ENCODE data around the gene CTBS. TPM values are rescaled to one million over a fixed set of nuclear protein-coding genes. Genes with fewer than 3 reads are reported as not detected.

CTBS gene
- polyA plus RNA-seq, 1 donor (not counting 4 experiments of a cell fraction or from before 2014, with no cell fraction given) = 16.7 TPM

DNA sequence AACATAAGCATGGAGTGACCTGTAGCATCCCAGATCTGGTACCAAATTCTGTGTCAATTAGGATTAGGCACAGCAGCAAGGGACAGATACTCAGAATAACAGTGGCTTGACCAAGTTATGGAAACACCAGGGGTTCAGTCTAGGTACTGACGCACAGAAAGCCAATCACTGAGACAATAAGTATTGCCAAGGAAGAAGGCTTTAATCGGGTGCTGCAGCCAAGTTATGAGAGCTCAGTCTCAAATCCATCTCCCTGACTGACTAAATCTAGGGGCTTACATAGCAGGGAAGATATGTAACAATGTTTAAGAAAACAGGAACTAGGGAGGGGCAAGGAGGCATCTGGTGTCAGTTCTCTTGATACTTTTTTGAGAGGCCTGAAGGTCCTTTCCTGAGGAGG, 39.6 kb upstream of the CTBS start:
- Histone ChIP-seq H3K4me3 (ENCODE audit: control insufficient read depth in 2 of 3, extremely low read depth in 1 of 3, insufficient read depth in 2 of 3, low read depth in 1 of 3, low read length in 3 of 3) (no peak overlapping the region), H3K9me1 (ENCODE audit: control insufficient read depth, extremely low read depth, insufficient read depth, low read length) (no peaks in the 10 kb centered on the region), H3K4me2 (ENCODE audit: control insufficient read depth, extremely low read depth, insufficient read depth, low read depth, low read length) (no peak overlapping the region), H3K27ac (ENCODE audit: control insufficient read depth, insufficient read depth, low read length) (no peak overlapping the region), H4K20me1 (ENCODE audit: control insufficient read depth, extremely low read depth, insufficient read depth, low read length) (no peaks in the 10 kb centered on the region), H3K9ac (ENCODE audit: control insufficient read depth, extremely low read depth, insufficient read depth, low read length) (no peak overlapping the region), H3K36me3 (ENCODE audit: control insufficient read depth in 2 of 2, extremely low read depth in 1 of 2, insufficient read depth in 2 of 2, low read length in 2 of 2) (no peaks in the 10 kb centered on the region), H3K9me3 (ENCODE audit: control insufficient read depth, low read depth, low read length) (no peaks in the 10 kb centered on the region), H3K27me3 (ENCODE audit: control insufficient read depth, extremely low read depth, insufficient read depth, low read length) (no peaks in the 10 kb centered on the region), H2AFZ (ENCODE audit: control insufficient read depth, low read length) (no peak overlapping the region), H3K79me2 (ENCODE audit: control insufficient read depth, insufficient read depth, low read length) (no peaks in the 10 kb centered on the region), H3K4me1 (ENCODE audit: control insufficient read depth, extremely low read depth, insufficient read depth, low read length) (no peaks in the 10 kb centered on the region)
- dilution Hi-C loops (cut with MboI; ENCODE audit: extremely low pct_ligation_motif_present, low sequenced_read_pairs) = no loop called here
- FAIRE-seq = no peak
- TF ChIP-seq, protein P1, sequence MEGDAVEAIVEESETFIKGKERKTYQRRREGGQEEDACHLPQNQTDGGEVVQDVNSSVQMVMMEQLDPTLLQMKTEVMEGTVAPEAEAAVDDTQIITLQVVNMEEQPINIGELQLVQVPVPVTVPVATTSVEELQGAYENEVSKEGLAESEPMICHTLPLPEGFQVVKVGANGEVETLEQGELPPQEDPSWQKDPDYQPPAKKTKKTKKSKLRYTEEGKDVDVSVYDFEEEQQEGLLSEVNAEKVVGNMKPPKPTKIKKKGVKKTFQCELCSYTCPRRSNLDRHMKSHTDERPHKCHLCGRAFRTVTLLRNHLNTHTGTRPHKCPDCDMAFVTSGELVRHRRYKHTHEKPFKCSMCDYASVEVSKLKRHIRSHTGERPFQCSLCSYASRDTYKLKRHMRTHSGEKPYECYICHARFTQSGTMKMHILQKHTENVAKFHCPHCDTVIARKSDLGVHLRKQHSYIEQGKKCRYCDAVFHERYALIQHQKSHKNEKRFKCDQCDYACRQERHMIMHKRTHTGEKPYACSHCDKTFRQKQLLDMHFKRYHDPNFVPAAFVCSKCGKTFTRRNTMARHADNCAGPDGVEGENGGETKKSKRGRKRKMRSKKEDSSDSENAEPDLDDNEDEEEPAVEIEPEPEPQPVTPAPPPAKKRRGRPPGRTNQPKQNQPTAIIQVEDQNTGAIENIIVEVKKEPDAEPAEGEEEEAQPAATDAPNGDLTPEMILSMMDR (optimal IDR thresholded peaks at IDR 0.05 in 1 of 3, IDR thresholded peaks at IDR 0.05 in 1 of 3, conservative IDR thresholded peaks at IDR 0.05 in 1 of 3; ENCODE audit: extremely low read depth in 1 of 3, insufficient read depth in 2 of 3, low read length in 3 of 3) = no peak
- no peak for TF ChIP-seq EZH2 (IDR thresholded peaks at IDR 0.05; ENCODE audit: low read length)
- DNase-seq (ENCODE audit: low read depth, low spot score) = no peak

DNA sequence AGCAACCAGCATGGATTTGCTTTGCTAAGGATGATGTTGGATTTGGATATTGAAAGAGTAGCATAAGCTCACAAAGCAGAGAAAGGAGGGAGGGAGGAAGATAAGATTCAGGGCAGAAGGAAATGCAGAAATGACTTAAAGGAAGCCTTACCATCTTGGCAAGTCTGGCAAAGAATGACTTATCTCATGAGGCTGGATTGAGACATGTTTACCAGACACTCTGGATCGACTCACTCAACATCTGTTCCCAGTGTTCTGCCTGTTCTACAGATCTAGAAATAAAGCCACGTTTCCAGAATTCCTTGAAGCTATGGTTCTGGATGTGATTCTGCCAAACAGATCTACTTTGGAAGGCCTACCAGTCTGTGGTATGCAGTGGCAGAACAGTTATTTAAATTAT, 38.8 kb upstream of the CTBS start:
- no peak for DNase-seq (ENCODE audit: low read depth, low spot score)
- Histone ChIP-seq H3K4me3 (ENCODE audit: control insufficient read depth in 2 of 3, extremely low read depth in 1 of 3, insufficient read depth in 2 of 3, low read depth in 1 of 3, low read length in 3 of 3) (no peak overlapping the region), H3K4me2 (ENCODE audit: control insufficient read depth, extremely low read depth, insufficient read depth, low read depth, low read length) (no peak overlapping the region), H3K79me2 (ENCODE audit: control insufficient read depth, insufficient read depth, low read length) (no peaks in the 10 kb centered on the region), H3K9me3 (ENCODE audit: control insufficient read depth, low read depth, low read length) (no peaks in the 10 kb centered on the region), H3K27ac (ENCODE audit: control insufficient read depth, insufficient read depth, low read length) (no peak overlapping the region), H3K4me1 (ENCODE audit: control insufficient read depth, extremely low read depth, insufficient read depth, low read length) (no peaks in the 10 kb centered on the region), H3K9ac (ENCODE audit: control insufficient read depth, extremely low read depth, insufficient read depth, low read length) (no peak overlapping the region), H3K36me3 (ENCODE audit: control insufficient read depth in 2 of 2, extremely low read depth in 1 of 2, insufficient read depth in 2 of 2, low read length in 2 of 2) (no peaks in the 10 kb centered on the region), H4K20me1 (ENCODE audit: control insufficient read depth, extremely low read depth, insufficient read depth, low read length) (no peaks in the 10 kb centered on the region), H3K9me1 (ENCODE audit: control insufficient read depth, extremely low read depth, insufficient read depth, low read length) (no peaks in the 10 kb centered on the region), H2AFZ (ENCODE audit: control insufficient read depth, low read length) (no peak overlapping the region), H3K27me3 (ENCODE audit: control insufficient read depth, extremely low read depth, insufficient read depth, low read length) (no peaks in the 10 kb centered on the region)
- dilution Hi-C loops (cut with MboI; ENCODE audit: extremely low pct_ligation_motif_present, low sequenced_read_pairs) = no loop called here
- TF ChIP-seq EZH2 (IDR thresholded peaks at IDR 0.05; ENCODE audit: low read length) = no peak
- TF ChIP-seq, protein P1 (optimal IDR thresholded peaks at IDR 0.05 in 1 of 3, IDR thresholded peaks at IDR 0.05 in 1 of 3, conservative IDR thresholded peaks at IDR 0.05 in 1 of 3; ENCODE audit: extremely low read depth in 1 of 3, insufficient read depth in 2 of 3, low read length in 3 of 3) = no peak
- FAIRE-seq = no peak
